GM12874 (cell line): ENCODE data around the gene NDUFAF7.

Experiments used
- TF ChIP-seq, protein P1 (sequence below): IDR thresholded peaks from 2 replicates; pipeline ENCODE4 v1.5.1; 2011; ENCODE audit warnings: low read depth, mild to moderate bottlenecking, control low read depth, low read length, moderate library complexity; ENCODE audit not compliant: insufficient read depth

NDUFAF7 gene

DNA sequence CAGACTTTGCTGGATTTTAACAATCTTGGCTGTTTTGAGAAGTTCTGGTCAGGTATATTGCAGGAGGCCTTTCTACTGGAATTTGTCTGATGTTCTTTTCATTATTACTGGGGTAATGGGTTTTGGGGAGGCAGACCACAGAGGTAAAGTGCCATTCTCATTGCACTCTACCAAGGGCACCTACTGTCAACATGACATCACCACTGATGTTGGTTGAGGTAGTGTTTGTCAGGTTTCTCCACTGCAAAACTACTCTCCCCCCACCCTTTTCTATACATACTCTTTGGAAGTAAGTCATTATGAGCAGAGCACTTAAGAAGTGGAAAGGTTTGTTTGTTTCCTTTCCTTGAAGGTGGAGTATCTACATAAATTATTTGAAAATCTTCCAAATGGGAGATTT is 66.2 kb downstream of the NDUFAF7 start:
- TF ChIP-seq, protein P1, sequence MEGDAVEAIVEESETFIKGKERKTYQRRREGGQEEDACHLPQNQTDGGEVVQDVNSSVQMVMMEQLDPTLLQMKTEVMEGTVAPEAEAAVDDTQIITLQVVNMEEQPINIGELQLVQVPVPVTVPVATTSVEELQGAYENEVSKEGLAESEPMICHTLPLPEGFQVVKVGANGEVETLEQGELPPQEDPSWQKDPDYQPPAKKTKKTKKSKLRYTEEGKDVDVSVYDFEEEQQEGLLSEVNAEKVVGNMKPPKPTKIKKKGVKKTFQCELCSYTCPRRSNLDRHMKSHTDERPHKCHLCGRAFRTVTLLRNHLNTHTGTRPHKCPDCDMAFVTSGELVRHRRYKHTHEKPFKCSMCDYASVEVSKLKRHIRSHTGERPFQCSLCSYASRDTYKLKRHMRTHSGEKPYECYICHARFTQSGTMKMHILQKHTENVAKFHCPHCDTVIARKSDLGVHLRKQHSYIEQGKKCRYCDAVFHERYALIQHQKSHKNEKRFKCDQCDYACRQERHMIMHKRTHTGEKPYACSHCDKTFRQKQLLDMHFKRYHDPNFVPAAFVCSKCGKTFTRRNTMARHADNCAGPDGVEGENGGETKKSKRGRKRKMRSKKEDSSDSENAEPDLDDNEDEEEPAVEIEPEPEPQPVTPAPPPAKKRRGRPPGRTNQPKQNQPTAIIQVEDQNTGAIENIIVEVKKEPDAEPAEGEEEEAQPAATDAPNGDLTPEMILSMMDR: no peak
